Panc1 (cell line): ENCODE data around the gene PRAMEF20. TPM values are rescaled to one million over a fixed set of nuclear protein-coding genes. Genes with fewer than 3 reads are reported as not detected.
"Not testable (repeated sequence)": the region's sequence is repeated elsewhere in the genome, so short reads cannot be mapped to it uniquely, and the experiment has no call there.

ENCODE experiments used
- ATAC-seq: fragments of 200-7000 bp; cut with Tn5 transposase; 2 replicates; pipeline ENCODE4 v1.9.1; 2020; ENCODE audit warnings: mild to moderate bottlenecking, moderate library complexity
- BruUV-seq: library from RNA; stranded (reverse); fragments of 400-500 nt; replicated peaks from 2 replicates; lab custom pipeline; 2021; lab: Mats Ljungman, UMichigan
- CTCF ChIA-PET: fragments of 300-600 bp; sonication (Branson Sonifier 250); formaldehyde crosslinking; loops from one replicate; lab custom pipeline; 2022; ENCODE audit warnings: antibody characterized with exemption; lab: Charles Lee
- POLR2A ChIA-PET: fragments of 300-600 bp; sonication (Branson Sonifier 250); formaldehyde crosslinking; loops from one replicate; lab custom pipeline; 2022; ENCODE audit warnings: antibody characterized with exemption; lab: Charles Lee
- DNase-seq: peaks from one replicate; pipeline ENCODE4 v3.0.0-alpha.2; 2010; ENCODE audit warnings: low read depth, low spot score
- H3K27ac ChIP-seq: 2 replicates; pipeline ENCODE4 v1.5.1; 2011; ENCODE audit warnings: mild to moderate bottlenecking, low read length, inconsistent platforms
- H3K27me3 ChIP-seq: fragments of 200-500 bp; sonication (Bioruptor generic); 2 replicates; pipeline ENCODE4 v1.6.0; 2014; ENCODE audit warnings: low read length, inconsistent platforms; ENCODE audit not compliant: control insufficient read depth, insufficient read depth
- H3K36me3 ChIP-seq: fragments of 200-500 bp; sonication (Bioruptor generic); 2 replicates; pipeline ENCODE4 v1.5.1; 2014; ENCODE audit warnings: inconsistent platforms, mild to moderate bottlenecking, low read length, moderate library complexity; ENCODE audit not compliant: control insufficient read depth, insufficient read depth
- H3K4me1 ChIP-seq: 2 replicates; pipeline ENCODE4 v1.5.1; 2011; ENCODE audit warnings: inconsistent platforms, mild to moderate bottlenecking, low read length, moderate library complexity; ENCODE audit not compliant: control insufficient read depth, insufficient read depth
- H3K4me3 ChIP-seq, 2 experiments: 2 replicates each; pipeline ENCODE4 v1.5.1; 2011 to 2012; ENCODE audit warnings: low read depth in 2 of 2, low read length in 2 of 2, mild to moderate bottlenecking in 2 of 2, inconsistent platforms in 1 of 2, moderate library complexity in 1 of 2
- H3K9me3 ChIP-seq: fragments of 200-500 bp; sonication (Bioruptor generic); 2 replicates; pipeline ENCODE4 v1.5.1; 2014; ENCODE audit warnings: low read depth, mild to moderate bottlenecking, inconsistent platforms, low read length, moderate library complexity; ENCODE audit not compliant: control insufficient read depth, insufficient read depth
- POLR2AphosphoS5 ChIP-seq: IDR thresholded peaks from 2 replicates; pipeline ENCODE4 v1.6.1; 2012; ENCODE audit warnings: mild to moderate bottlenecking, low read depth, low read length, moderate library complexity
- SIN3A ChIP-seq: IDR thresholded peaks from 2 replicates; pipeline ENCODE4 v1.6.1; 2012; ENCODE audit warnings: low read depth, mild to moderate bottlenecking, low read length, moderate library complexity, borderline replicate concordance; ENCODE audit not compliant: insufficient read depth
- TCF7L2 ChIP-seq: IDR thresholded peaks from 2 replicates; pipeline ENCODE4 v1.6.1; 2011; ENCODE audit warnings: mild to moderate bottlenecking, low read depth, low read length, inconsistent platforms
- in situ Hi-C: cut with HindIII; loops from 2 replicates; pipeline ENCODE4 v1.10.0; 2016; ENCODE audit warnings: low sequenced_read_pairs, low pct_unique_long_range_greater_than_20kb
- intact Hi-C: fragments of 100-400 bp; cut with micrococcal nuclease; formaldehyde crosslinking; loops from one replicate; pipeline ENCODE4 v1.10.0; 2022; ENCODE audit not compliant: unreplicated experiment
- total RNA-seq: library from RNA; stranded (reverse); gene quantifications from one replicate; pipeline ENCODE4 v1.2.1, GENCODE V29; 2021; ENCODE audit not compliant: unreplicated experiment
- TF ChIP-seq, protein P1 (sequence below), 2 experiments: IDR thresholded peaks; 2 replicates each; pipeline ENCODE4 v1.6.1; 2011 to 2012; ENCODE audit warnings: low read depth in 2 of 2, control low read depth in 1 of 2, low read length in 1 of 2, mild to moderate bottlenecking in 1 of 2, moderate library complexity in 1 of 2; ENCODE audit not compliant: insufficient read depth in 1 of 2
- TF ChIP-seq, protein P2 (sequence below): fragments of 450-650 bp; IDR thresholded peaks from 2 replicates; pipeline ENCODE4 v1.5.1; 2017; ENCODE audit warnings: mild to moderate bottlenecking

Gene PRAMEF20
- total RNA-seq, 1 experiment from 2014 or later = not detected

GRCh38 chr1:13435458-13435857, 25.2 kb downstream of the PRAMEF20 start:
- Histone ChIP-seq H3K4me1 (no peaks in the 10 kb centered on the region), H3K9me3 (no peaks in the 10 kb centered on the region), H3K27ac (no peak overlapping the region), H3K27me3 (peaks cover 2% of the 10 kb centered on the region; the same call in 1 of the 2 replicates), H3K36me3 (no peaks in the 10 kb centered on the region), H3K4me3 (no peak overlapping the region)
- POLR2A ChIA-PET = no interaction called here
- DNase-seq (no peak), ATAC-seq (no peak)
- no TSS peak for BruUV-seq
- in situ Hi-C loops = no loop called here
- TF ChIP-seq, protein P1, sequence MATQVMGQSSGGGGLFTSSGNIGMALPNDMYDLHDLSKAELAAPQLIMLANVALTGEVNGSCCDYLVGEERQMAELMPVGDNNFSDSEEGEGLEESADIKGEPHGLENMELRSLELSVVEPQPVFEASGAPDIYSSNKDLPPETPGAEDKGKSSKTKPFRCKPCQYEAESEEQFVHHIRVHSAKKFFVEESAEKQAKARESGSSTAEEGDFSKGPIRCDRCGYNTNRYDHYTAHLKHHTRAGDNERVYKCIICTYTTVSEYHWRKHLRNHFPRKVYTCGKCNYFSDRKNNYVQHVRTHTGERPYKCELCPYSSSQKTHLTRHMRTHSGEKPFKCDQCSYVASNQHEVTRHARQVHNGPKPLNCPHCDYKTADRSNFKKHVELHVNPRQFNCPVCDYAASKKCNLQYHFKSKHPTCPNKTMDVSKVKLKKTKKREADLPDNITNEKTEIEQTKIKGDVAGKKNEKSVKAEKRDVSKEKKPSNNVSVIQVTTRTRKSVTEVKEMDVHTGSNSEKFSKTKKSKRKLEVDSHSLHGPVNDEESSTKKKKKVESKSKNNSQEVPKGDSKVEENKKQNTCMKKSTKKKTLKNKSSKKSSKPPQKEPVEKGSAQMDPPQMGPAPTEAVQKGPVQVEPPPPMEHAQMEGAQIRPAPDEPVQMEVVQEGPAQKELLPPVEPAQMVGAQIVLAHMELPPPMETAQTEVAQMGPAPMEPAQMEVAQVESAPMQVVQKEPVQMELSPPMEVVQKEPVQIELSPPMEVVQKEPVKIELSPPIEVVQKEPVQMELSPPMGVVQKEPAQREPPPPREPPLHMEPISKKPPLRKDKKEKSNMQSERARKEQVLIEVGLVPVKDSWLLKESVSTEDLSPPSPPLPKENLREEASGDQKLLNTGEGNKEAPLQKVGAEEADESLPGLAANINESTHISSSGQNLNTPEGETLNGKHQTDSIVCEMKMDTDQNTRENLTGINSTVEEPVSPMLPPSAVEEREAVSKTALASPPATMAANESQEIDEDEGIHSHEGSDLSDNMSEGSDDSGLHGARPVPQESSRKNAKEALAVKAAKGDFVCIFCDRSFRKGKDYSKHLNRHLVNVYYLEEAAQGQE (IDR thresholded peaks at IDR 0.05; ENCODE audit: insufficient read depth in 1 of 2, low read depth in 2 of 2, low read length in 1 of 2) = no peak
- TF ChIP-seq POLR2AphosphoS5 (no peak), TCF7L2 (no peak), SIN3A (no peak)
- TF ChIP-seq, protein P2, sequence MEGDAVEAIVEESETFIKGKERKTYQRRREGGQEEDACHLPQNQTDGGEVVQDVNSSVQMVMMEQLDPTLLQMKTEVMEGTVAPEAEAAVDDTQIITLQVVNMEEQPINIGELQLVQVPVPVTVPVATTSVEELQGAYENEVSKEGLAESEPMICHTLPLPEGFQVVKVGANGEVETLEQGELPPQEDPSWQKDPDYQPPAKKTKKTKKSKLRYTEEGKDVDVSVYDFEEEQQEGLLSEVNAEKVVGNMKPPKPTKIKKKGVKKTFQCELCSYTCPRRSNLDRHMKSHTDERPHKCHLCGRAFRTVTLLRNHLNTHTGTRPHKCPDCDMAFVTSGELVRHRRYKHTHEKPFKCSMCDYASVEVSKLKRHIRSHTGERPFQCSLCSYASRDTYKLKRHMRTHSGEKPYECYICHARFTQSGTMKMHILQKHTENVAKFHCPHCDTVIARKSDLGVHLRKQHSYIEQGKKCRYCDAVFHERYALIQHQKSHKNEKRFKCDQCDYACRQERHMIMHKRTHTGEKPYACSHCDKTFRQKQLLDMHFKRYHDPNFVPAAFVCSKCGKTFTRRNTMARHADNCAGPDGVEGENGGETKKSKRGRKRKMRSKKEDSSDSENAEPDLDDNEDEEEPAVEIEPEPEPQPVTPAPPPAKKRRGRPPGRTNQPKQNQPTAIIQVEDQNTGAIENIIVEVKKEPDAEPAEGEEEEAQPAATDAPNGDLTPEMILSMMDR = no peak
- intact Hi-C loops = no loop called here
- CTCF ChIA-PET = no interaction called here

DNA sequence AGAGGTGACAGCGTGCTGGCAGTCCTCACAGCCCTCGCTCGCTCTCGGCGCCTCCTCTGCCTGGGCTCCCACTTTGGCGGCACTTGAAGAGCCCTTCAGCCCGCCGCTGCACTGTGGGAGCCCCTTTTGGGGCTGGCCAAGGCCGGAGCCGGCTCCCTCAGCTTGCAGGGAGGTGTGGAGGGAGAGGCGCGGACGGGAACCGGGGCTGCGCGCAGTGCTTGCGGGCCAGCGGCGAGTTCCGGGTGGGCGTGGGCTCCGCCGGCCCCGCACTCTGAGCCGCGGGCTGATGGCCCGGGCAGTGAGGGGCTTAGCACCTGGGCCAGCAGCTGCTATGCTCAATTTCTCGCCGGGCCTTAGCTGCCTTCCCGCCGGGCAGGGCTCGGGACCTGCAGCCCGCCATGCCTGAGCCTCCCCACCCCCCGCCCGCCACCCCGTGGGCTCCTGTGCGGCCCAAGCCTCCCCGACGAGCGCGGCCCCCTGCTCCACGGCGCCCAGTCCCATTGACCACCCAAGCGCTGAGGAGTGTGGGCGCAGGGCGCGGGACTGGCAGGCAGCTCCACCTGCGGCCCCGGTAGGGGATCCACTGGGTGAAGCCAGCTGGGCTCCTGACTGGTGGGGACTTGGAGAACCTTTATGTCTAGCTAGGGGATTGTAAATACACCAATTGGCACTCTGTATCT, 29.0 kb downstream of the PRAMEF20 start:
- H3K27me3 ChIP-seq, H3K9me3 ChIP-seq, H3K36me3 ChIP-seq, intact Hi-C loops, POLR2A ChIA-PET, in situ Hi-C loops, H3K4me1 ChIP-seq, BruUV-seq, CTCF ChIA-PET, DNase-seq, H3K27ac ChIP-seq, ATAC-seq, H3K4me3 ChIP-seq: not testable (repeated sequence)

DNA sequence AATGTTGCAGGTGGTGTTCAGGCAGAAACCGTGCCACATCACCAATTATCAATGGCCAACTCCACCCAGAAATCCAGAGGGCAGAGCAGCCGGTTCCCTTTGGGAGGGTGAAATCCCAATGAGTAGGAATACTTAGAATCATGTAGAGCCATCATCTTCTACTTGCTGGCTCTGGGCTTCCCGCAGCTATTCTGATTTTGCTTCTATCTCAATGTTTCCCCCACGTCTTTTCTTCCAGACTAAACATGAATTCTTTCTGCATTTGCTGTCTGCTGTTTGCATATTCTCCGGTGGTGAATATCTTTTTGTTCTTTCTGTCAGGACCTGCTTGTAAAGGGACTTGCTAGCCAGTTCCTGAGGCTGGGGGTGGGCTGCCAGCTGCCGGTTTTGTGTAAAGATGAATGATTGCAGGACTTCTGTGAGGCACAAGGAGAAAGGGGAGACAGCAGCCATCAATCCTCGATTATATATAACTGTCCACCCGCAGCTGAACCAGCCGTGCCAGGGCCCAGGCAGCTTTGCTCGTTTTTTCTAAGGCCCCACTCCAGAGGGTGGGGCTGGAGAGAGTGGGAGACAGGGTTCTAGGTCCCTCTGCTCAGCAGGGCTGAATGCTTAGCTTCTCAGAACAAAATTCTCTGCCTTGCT, 33.2 kb downstream of the PRAMEF20 start:
- DNase-seq (no peak), ATAC-seq (no peak)
- TF ChIP-seq TCF7L2 (no peak), SIN3A (no peak), POLR2AphosphoS5 (no peak)
- TF ChIP-seq, protein P1 (IDR thresholded peaks at IDR 0.05; ENCODE audit: insufficient read depth in 1 of 2, low read depth in 2 of 2, low read length in 1 of 2) = no peak
- TF ChIP-seq, protein P2 = no peak
- Histone ChIP-seq H3K27ac (no peak overlapping the region), H3K4me3 (no peak overlapping the region), H3K27me3 (no peaks in the 10 kb centered on the region), H3K36me3 (no peaks in the 10 kb centered on the region), H3K4me1 (no peaks in the 10 kb centered on the region), H3K9me3 (no peaks in the 10 kb centered on the region)
- ChIA-PET CTCF (no interaction called here), POLR2A (no interaction called here)
- in situ Hi-C loops (no loop called here), intact Hi-C loops (no loop called here)
- no TSS peak for BruUV-seq
